HG02623 (cell line): ENCODE results near the gene CNTN4.

Experiments used
- ATAC-seq: cut with Tn5 transposase; IDR thresholded peaks from one replicate; pipeline ENCODE4 v1.9.1; 2021; ENCODE audit warnings: moderate library complexity; ENCODE audit not compliant: unreplicated experiment

The CNTN4 gene

GRCh38 chr3:2375376-2375775, 276.7 kb downstream of the CNTN4 start:
- no peak for ATAC-seq

- ATAC-seq = no peak
Measured at GRCh38 chr3:2377281-2377680, 278.6 kb downstream of the CNTN4 start.

DNA sequence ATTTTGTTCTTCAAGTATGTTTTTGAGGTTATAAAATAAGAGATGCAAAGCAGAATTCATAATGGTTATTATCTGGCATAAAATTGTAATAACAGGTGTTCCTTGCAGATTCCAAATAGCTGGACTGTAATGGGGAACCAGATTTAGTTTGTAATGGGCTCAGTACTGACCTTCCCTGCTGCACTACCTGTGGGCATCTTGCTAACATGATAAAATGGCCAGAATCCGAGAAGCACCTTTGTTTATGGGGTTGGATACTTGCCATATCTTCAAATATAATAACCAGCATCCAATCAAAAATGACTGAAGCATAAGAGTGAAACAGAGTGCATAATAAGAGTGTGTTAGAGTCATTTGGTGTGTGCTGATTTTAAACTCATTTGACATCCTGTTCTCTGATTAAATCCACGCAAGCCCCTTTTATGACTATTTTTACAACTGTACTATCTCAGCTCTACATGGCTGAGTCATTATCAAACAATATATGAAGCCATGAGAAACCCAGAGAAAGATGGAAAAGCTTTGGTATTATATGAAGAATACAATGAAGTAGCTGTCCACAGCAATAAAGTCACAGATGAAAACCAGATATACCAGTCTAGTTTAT, 292.4 kb downstream of the CNTN4 start:
- ATAC-seq = no peak

GRCh38 chr3:2391896-2392295, 293.2 kb downstream of the CNTN4 start:
- ATAC-seq = no peak

GRCh38 chr3:2392981-2393380, 294.3 kb downstream of the CNTN4 start:
- no peak for ATAC-seq

- no peak for ATAC-seq
Measured at GRCh38 chr3:2415083-2415482, 316.4 kb downstream of the CNTN4 start.

DNA sequence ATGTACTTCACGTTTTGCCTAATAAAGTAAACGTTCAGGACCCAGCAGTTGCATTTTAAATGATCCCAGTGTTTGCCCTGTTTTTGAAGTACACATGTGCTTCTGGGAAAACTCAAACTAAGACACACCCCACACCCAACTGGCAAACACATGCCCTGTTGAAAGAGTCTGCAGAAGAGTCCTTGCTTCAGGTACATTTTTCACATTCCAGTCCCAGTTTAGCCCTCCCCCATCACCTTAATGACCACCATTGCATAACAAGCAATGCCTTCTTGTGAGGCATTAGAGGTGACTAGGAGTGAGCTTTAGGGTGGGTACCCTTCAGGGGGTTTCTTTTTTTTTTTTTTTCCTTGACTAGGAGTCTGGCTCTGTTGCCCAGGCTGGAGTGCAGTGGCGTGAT, 322.3 kb downstream of the CNTN4 start:
- ATAC-seq = no peak

DNA sequence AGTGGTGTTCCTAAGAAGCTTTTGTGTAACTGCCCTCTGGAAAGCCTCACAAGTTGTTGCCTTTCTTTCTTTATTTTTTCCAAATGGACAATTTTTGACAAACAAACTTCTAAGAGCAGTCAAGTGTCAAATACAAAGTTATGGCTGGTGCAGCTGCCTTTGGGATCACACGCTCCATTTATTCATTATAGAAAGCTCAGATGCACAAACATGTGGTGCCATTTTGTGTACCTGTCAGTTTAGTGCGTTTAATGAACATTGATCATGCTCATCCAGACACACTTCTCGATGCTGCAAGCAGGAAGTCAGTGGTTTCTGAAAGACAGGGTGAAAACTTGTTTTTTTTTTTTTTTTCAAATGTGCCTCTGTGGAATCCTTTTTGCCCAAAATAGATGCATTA, 324.5 kb downstream of the CNTN4 start:
- ATAC-seq = no peak

DNA sequence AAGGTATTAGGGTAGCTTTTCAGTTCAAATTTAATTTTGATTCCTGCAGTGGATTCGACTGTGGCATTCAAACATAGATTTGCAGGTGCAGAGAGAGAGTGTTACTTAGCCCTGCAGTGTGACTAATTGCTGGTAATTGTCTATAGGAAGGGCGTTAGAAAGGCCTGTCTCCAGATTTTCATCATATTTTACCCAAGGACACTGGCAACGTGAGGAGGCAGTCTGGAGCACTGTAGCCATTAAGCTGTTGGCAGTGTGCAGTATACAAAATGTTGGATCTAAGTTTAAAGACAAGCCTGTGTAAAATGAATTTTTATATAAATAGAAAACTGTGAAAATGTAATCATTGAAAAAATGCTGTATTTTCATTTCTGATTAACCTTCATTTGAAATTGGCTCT, 342.9 kb downstream of the CNTN4 start:
- ATAC-seq = no peak

GRCh38 chr3:2446146-2446545, 347.5 kb downstream of the CNTN4 start:
- no peak for ATAC-seq

DNA sequence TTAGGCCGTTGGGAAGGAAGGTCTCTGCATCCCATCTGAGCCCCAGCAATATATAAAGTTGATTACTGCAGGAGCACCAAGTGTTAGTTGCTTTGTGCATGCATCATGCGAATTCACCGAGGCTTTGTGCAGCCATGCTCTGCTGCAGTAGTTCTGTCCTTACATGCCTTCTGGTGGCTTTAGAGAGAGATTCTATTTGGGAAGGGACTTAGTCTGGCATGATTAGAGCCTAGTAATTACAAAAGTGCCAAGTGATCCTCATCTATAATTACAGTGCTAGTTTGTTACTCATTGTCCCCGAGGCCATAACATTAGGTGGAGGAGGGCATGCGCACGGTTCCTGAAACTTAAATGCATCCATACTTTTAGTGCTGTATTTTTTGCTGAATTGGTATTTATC, 353.6 kb downstream of the CNTN4 start:
- ATAC-seq = no peak

- no peak for ATAC-seq
Measured at GRCh38 chr3:2454865-2455264, 356.2 kb downstream of the CNTN4 start.

GRCh38 chr3:2456788-2457187, 358.1 kb downstream of the CNTN4 start:
- ATAC-seq = no peak

DNA sequence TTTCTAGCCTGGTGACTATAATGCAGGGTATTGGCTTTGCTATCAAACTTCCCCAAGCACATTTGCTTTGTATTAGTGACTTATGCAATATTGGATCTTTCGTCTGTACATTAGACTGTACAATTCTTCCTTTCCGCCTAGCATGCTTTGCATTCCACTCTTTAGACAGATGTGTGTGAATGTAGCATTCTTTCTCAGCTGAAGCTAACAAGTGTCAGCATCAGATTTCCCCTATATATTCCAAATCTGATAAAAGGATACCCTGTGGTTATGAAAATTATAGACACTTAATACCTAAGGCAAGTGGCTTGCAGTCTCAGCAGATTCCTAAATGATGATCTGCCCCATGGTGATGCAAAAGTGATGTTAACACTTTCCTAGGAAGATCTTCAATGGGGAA, 360.1 kb downstream of the CNTN4 start:
- ATAC-seq = no peak

GRCh38 chr3:2465842-2466241, 367.2 kb downstream of the CNTN4 start:
- no peak for ATAC-seq

GRCh38 chr3:2468816-2469215, 370.1 kb downstream of the CNTN4 start:
- no peak for ATAC-seq

DNA sequence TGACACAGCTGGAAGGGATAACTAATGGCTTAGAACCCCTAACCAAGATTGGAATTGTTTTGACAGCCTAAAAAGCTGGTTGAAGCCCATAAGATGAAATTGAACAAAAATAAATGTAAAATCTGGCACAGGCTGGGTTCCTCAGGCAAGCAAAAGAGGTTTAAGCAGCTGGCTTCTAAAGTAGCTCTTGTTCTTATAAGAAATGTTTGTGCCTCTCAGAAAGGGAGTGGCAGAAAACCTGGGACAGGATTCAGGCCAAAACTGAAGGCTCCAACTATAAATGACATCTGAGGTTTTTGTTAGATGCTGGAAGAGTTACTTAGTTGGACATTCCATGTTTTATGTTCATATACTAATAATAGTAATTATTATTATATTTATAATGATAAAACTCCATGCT, 378.3 kb downstream of the CNTN4 start:
- ATAC-seq = no peak

- ATAC-seq = no peak
Measured at GRCh38 chr3:2477620-2478019, 379.0 kb downstream of the CNTN4 start.

DNA sequence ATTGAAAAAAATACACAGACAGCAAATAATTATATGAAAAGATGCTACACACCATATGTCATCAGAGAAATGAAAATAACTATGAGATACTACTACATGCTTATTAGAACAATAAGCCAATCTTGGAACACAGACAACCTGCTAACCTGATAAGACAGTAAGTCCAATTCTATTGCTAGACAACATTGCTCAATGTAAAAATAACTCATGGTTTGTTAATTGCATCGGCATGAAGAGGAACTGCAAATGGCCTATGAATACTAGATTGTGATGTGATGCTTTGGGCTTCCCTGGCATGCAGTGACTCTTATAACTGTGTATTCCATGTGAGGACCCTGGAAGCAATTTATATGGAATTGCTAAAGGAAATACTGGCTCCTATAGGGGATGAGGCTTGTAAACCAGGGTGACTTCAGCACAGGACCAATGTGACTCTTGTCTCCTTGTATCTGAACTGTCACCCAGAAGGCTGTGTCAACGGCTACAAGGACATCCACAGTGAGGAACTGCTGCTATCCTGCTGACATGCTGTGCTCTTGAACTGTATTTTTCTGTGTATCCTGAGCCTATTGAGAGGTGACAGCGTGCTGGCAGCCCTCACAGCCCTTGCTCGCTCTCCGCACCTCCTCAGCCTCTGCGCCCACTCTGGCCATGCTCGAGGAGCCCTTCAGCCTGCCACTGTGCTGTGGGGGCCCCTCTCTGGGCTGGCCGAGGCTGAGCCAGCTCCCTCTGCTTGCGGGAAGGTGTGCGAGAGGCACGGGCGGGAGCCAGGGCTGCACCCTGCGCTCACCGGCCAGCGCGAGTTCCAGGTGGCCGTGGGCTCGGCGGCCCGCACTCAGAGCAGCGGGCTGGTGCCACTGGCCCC, 385.7 kb downstream of the CNTN4 start:
- no peak for ATAC-seq

DNA sequence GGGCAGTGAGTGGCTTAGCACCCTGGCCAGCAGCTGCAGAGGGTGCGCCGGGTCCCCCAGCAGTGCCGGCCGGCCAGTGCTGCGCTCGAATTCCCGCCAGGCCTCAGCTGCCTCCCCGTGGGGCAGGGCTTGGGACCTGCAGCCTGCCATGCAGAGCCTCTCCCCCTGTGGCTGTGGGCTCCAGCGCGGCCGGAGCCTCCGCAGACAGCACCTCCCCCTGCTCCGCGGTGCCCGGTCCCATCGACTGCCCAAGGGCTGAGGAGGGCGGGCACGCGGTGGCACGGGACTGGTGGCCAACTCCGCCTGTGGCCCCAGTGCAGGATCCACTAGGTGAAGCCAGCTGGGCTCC, 386.3 kb downstream of the CNTN4 start:
- no peak for ATAC-seq

DNA sequence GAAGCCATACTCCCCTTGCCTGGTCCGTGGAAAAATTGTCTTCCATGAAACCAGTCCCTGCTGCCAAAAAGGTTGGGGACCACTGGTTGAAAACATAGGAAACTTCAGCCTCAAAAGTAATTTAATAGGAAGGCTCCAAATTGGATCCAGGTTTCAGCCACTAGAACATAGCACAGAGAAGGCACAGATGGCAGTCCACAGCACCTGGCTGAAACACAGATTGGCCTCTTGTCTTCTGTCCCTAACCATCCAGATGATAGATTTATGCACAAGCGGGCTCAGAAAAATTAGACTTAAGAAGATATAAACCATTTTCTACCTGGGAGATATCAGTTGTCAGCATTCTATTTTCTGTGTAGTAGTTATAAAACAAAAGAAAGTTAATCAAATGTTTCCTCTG, 397.1 kb downstream of the CNTN4 start:
- ATAC-seq = no peak

DNA sequence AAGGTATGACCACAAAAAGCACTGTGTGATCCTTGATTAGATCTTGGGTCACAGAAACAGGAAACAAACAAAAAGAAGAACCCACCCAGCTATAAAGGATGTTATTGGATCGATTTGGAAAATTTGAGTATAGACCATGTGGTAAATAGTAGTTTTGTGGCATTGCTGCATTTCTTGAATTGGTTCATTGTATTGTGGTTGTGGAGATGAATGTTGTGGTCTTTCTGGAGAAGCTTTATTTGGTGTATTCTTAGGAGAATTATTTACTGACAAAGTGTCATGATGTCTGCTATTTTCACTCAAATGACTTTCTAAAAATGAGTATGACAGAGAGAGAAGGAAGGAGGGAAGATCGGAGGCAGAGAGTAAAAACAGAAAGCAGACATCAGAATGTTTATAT, 406.2 kb downstream of the CNTN4 start:
- no peak for ATAC-seq

- no peak for ATAC-seq
Measured at GRCh38 chr3:2506776-2507175, 408.1 kb downstream of the CNTN4 start.
